Cardiac fibroblast (primary cell): Measurements from ENCODE around the gene GPC3.

Experiments
- DNase-seq, 2 donors: peaks; one replicate each; pipeline versions ENCODE4 v3.0.0 to v3.0.0-alpha.2; 2010; ENCODE audit warnings: low read depth in 2 of 2
- H3K4me3 ChIP-seq, 2 donors: replicated peaks in 1 of 2; 1 replicate in 1 of 2; 2 replicates in 1 of 2; pipeline ENCODE4 v1.5.1; 2011; ENCODE audit warnings: low read depth in 2 of 2, low read length in 2 of 2, mild to moderate bottlenecking in 2 of 2, moderate library complexity in 1 of 2
- CTCF ChIP-seq: IDR thresholded peaks from one replicate; pipeline ENCODE4 v1.5.1; 2011; ENCODE audit warnings: low read depth, mild to moderate bottlenecking, low read length, inconsistent platforms

The GPC3 gene

GRCh38 chrX:133645977-133646718 lies 339.2 kb downstream of the GPC3 start:
- DNase-seq = peak; percentile 57 to 89
- no peak for TF ChIP-seq CTCF
- H3K4me3 ChIP-seq = no peak overlapping the region

DNA sequence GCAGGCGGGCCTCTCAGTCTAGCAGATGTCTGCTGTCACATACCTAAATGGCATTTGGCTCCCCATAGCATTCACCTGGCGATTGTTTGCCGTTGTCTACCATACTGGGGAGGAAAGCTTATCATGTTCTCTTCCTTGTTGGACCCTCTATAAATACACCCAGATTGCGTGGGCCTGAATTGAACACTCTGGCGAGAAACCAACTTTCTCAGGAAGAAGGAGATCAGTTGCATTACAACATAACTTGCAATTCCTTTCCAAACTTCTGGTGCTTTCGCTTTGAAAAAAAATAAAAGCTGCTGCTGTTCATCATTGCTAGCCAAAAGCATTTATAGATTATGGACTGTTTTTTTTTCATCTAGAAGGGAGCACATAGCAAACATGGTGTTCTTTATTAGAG lies 340.1 kb downstream of the GPC3 start:
- TF ChIP-seq CTCF = no peak
- peak in 1 of 2 donors; percentile 73 for DNase-seq
- H3K4me3 ChIP-seq = no peak overlapping the region

DNA sequence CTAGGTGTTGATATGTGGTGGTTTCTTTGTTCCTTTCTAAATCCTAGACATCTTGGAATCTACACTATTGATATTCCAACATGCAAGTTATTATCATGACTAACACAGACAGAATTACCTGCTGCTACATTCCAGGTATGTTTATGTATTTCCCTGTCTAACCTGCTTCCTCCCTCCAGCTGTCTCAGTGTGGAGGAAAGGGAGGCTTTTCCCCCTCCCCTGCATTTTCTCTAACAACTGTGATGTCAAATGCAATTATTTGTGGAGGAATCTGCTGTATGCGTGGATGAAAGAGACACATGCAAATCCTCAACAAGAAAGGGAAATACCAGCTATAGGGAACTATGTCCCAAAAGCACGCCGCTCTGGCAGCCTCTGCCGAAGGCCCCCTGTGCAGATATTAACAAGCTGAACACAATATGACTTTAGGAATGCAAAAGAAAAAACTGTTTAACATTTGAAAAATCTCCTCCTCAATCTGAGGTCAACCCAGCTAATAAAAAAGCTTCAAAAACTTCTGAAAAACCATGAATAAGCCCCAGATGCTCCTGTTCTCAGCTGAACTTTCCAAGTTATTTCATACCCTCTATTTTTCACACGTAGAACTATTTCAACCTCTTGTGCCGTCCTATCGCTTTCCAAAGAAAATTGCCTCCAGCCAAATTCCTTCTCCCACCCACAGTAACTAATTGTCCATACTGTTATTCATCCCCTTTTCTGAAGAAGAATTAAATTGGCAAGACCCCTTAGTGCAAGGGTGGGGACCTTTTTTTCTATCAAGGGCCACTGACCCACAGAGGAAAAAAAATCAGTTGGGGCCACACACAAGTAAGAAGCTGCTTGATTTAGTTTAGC lies 345.0 kb downstream of the GPC3 start:
- no peak for DNase-seq

GRCh38 chrX:133639726-133640125 lies 345.7 kb downstream of the GPC3 start:
- no peak for TF ChIP-seq CTCF
- DNase-seq = no peak
- H3K4me3 ChIP-seq = no peak overlapping the region

More for the DNA sequence above, 345.0 kb downstream of the GPC3 start:
- no peak overlapping the region for H3K4me3 ChIP-seq
- no peak for TF ChIP-seq CTCF

DNA sequence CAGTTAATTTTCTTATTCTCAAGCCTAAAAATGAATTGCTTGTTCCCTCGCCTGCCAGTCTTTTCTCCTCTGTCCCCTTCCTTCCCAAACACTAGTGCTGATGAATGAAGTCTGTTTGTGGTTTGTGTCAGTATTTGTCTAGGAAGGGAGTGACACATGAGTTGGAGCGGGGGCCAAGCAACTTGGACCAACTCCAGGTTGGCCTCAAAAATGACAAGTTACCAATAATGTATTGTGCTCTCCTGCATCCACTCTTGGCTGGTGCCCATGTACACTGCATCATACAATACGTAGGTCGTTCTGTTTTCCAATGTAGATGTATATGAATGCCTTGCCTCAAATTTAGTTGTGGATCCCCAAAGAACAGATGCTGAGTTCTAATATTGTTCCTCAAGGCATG lies 347.1 kb downstream of the GPC3 start:
- no peak for TF ChIP-seq CTCF
- no peak overlapping the region for H3K4me3 ChIP-seq
- DNase-seq = no peak

- DNase-seq = no peak
- TF ChIP-seq CTCF = no peak
- H3K4me3 ChIP-seq = no peak overlapping the region
Observed at GRCh38 chrX:133637765-133638164, 347.6 kb downstream of the GPC3 start.
